ENCODE results near the gene BOD1. TPM values are rescaled to one million over a fixed set of nuclear protein-coding genes. Genes with fewer than 3 reads are reported as not detected.

Gene BOD1
- total RNA-seq (2022; extraction: Qiagen RNA extraction) = 62.3 to 74.6 TPM (median 71.7 TPM) in 5 replicates

GRCh38 chr5:173616577-173617118 lies at the start of gene BOD1:
BOD1 (minus strand) TSS chr5:173616650; CDS start chr5:173616436, 214 bp downstream.

